Activated CD8-positive, alpha-beta memory T cell treated with anti-CD3 and anti-CD28 coated beads for 48 hours (primary cell): ENCODE measurements around the gene PANK4.

ENCODE experiments used
- DNase-seq, 3 experiments: peaks; one replicate each; pipeline ENCODE4 v3.0.0-alpha.2; 2020; ENCODE audit warnings: low read depth in 2 of 3, low spot score in 2 of 3

The PANK4 gene

DNA sequence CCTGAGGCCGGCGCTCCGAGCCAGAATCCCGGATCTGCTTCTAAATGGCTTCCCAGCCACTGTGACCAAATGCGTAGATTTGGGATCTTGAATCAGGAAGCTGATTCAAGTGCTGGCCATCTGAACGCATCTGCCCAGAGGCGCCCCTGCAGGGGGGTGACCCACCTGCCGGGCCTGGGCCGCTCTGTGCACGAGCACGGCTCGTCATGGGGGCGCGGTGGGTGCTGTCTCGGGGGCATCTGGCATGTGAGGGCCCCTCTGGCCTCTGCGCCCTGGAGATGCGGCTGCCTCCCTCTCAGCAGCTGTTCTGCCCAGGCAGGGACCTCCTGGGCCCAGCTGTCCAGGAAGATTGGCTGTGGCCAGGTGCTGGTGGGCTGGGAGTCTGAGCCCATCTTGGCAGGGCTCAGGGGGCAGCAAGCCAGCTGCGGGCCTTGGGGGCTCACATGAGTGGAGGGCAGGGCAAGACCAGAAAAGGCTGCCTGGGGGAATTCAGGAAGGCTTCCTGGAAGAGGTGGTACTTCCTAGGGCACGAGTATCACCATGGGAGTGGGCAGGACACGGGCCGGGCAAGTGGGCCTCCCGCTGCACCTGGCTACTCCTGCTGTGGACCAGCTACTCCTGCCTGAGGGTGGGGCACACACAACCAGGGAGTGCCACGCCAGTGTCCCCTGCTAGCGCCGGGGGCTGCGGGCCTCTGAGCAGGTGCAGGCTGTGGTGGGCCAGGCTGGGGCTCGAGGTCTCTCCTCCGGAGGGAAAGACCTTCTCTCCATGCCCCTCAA lies 25.2 kb downstream of the PANK4 start:
- DNase-seq: no peak

DNA sequence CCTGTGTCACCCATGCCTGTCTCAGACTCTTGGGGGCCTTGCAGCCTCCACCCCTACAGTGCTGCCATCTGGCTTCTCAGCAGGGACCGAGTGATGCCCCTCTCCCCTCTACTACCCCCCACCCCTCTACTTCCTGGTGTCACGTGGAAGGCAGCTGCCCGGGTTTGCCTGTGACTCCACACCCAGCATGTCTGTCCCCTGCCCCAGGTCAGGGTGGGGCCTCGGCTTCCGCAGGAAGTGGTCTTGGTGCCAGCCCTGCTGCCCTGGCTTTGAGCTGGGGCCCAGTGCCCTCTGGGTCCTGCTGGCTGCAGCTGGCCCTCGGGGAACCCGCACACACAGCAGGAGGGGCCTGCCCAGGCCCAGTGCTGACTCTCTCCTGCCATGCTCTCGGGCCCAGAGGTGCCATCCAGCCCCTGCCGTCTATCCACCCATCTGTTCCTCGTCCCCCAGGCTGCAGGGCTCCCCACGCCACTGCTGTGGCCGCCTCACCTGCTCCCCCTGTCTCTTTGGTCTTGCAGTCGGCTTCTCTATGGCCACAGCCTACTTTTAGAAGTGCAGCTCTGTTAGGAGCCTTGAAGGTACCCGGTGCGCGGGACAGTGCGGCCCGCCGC lies 26.3 kb downstream of the PANK4 start:
- no peak for DNase-seq

DNA sequence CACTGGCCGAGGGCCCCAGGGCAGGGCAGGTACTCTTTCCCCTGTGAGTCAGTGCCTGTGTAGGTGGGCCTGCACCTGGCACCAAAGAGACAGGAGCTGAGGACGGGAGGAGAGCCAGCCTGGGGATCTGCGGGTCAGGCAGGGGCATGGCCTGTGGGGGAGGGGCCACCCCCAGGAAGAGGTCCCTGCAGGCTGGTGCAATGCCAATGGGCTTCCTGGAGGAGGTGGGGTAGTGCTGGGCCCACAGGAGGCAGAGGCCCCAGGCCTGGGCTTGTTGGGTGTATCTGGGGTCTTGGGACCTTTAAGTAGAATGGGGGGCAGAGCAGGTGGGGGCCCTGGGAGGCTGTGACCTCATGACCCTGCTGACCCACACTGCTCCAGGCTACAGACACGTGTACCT lies 27.1 kb downstream of the PANK4 start:
- no peak for DNase-seq

DNA sequence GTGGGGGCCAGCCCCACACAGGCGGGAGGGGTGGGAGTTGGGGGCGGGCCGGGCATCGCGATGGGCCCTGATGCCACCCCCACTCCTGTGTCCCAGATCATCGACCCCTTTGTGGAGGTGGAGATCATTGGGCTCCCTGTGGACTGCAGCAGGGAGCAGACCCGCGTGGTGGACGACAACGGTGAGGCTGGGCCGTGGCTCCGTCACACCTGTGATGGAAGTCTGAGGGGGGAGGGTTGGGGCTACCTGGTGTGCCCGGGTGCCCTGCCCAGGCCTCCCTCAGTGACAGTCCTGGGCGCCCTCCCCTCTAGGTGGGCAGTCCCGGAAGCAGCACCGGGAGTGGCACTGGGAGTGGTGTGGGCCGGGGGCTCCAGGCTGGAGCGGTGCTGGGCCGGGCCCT lies 27.7 kb downstream of the PANK4 start:
- DNase-seq: no peak

GRCh38 chr1:2497891-2498290 lies 28.5 kb downstream of the PANK4 start:
- DNase-seq: no peak

DNA sequence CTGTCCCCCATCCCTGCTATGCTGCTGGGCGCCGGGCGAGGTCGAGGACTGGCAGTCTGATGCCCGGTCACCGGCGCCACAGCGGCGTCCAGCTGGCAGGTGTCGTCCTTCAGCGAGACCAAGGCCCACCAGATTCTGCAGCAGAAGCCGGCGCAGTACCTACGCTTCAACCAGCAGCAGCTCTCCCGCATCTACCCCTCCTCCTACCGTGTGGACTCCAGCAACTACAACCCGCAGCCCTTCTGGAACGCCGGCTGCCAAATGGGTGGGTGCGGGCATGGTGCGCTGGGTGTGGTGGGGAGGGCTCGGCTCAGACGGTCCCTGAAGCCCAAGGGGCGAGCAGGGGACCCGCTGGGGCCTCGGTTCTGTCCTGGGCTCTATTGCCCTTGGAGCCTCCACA lies 29.6 kb downstream of the PANK4 start:
- DNase-seq: no peak

DNA sequence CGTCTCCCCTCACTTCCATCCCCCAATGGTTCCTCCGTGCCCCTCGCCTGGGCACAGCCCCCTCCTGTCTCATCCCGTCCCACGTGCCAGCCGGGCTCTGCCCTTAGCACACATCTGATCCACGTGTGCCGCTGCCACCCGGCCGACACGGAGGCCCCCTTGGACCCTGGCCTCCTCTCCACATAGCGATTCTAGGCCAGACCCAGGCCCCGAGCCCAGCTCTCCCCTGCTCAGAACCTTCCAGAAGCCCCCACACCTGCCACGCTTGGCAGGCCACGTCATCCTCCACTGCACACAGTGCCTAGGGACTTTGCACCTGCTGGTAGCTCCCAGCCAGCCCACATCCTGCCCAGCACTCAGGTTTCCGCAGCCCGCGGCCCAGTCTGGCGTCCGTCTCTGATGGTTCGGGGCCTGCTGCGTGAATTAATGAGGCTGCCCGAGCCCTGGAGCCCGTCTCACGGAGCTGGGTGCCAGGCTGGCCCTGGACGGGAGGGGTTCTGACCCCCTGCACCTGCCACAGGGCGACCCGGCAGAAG lies 30.2 kb downstream of the PANK4 start:
- no peak for DNase-seq

- DNase-seq: no peak
Observed at GRCh38 chr1:2495546-2495945, 30.9 kb downstream of the PANK4 start.

GRCh38 chr1:2495026-2495425 lies 31.4 kb downstream of the PANK4 start:
- no peak for DNase-seq

DNA sequence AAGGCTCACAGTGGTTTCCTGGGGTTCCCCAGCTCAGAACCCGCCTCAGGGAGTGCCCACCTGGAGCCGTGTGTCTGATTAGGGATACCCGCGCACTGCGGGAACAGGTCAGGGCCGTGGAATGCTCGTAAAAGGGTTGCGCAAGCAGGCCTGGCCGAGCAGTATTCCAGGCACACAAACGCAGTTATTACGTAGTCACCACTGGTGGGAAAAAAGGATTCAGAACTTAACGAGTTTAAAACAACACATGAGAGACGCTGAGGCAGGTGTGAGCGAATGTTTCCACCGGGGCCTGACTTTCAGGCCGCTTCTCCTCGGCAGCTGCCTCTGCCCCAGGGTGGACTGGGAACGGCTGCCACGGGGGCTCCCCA lies 32.1 kb downstream of the PANK4 start:
- no peak for DNase-seq

DNA sequence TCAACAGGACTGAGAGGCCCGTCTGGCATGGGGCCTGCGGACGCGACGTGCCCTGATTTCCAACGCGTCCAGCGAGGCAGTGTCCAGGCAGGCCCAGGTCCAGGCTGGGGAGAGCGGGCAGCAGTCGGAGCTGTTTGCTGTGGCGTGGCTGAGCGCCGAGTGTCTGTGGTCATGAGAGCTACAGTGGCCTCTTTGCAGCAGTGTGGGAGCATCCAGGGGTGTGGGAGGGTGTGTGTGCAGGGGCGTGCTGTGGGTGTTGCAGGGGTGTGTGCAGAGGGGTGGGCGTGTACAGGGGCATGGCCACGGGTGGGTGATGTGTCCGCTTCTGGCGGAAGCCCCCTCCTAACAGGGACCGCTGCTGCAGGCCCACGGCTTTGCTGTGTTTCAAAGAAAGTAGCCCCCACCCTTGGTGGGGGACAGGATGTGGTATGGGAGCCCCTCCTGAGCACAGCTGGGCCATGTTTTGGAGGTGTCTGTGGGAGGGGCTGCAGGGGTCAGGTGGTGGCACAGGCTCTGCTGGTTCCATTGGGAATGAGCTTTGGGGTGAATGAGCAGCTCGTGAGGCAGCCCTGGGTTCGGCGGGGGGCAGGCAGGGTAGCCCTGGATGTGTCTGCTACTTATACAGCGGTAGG lies 32.6 kb downstream of the PANK4 start:
- no peak for DNase-seq

DNA sequence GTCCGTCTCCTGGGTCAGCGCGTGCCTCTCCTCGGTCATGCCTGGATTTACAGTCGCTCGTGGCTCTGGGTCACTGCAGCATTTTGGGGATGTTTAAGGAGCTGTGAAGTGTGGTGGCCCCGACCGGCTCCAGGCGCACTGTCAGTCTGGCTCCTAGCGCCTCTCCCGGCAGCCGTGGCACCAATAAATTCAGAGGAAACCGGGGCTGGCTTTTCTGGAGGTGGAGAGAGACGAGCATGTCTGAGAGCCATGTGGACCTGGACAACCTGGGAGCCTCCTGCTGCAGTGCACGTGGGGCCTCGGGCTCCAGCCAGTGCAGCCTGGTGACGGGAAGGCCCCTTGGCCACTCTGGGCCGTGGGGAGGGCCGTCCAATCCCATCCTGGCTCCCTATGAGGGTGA lies 33.2 kb downstream of the PANK4 start:
- DNase-seq: no peak

- DNase-seq: no peak
Observed at GRCh38 chr1:2492091-2492490, 34.3 kb downstream of the PANK4 start.

GRCh38 chr1:2489615-2490014 lies 36.8 kb downstream of the PANK4 start:
- DNase-seq: no peak

- no peak for DNase-seq
Observed at GRCh38 chr1:2488688-2489087, 37.7 kb downstream of the PANK4 start.

DNA sequence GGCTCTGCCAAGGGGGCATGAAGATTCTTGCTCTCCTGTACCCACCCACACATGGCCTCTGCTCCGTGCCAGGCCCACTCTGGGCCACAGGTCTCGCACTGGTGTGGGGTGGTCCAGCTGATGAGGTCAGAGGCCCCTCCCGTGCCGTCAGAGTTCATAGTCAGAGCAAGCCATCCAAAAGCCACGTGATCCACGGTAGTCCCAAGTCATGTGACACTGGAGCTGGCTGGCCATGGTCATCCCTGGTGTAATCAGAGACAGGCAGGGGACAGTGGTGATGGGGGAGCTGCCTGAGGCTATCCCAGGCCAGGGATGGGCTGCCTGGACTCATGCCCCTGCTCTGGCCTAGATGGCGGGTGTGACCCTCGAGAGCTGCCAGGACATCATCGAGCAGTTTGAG lies 39.8 kb downstream of the PANK4 start:
- no peak for DNase-seq

DNA sequence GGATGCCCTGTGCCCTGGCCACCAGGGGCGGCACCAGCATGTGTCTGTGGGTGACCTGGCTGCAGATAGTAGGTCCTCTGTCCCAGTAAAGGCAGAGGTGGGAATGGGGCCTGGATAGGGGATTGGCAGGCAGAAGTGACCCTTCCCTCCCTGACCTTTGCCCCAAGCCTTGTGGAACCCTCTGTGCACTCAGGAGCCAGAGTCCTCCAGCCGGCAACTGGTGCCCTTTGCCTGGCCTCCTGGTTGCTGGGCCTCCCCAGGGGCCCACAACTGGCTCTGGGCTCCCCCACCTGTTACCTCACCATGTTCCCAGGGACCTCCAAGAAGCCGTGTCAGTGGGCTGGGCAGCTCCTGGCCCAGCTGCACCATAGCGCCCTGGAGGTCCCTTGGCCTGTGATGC lies 40.4 kb downstream of the PANK4 start:
- no peak for DNase-seq

- no peak for DNase-seq
Observed at GRCh38 chr1:2483970-2484369, 42.4 kb downstream of the PANK4 start.

GRCh38 chr1:2483026-2483425 lies 43.4 kb downstream of the PANK4 start:
- DNase-seq: no peak

GRCh38 chr1:2482588-2482987 lies 43.8 kb downstream of the PANK4 start:
- DNase-seq: no peak

DNA sequence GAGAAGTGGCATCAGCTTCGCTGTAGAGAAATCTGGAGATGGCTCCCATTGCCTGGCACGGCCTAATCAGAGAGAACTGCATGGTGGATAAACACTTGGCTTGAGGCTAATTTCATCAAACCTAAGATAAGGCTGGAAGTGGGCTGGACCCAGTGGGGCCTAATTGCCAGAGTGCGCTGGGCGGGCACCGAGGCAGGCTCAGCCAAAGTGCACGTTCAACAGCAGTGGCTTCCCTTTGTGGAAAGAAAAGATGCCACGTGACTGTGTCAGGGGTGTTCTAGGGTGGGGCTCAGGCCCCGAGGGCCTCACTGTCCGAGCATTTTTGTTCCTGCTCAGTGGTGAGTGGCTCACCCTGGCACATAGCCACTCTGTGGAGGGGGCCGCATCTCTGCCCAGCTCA lies 44.5 kb downstream of the PANK4 start:
- no peak for DNase-seq

GRCh38 chr1:2480986-2481364 lies 45.4 kb downstream of the PANK4 start:
- no peak for DNase-seq
